ENCODE results near the gene SNRNP25. TPM values are rescaled to one million over a fixed set of nuclear protein-coding genes. Genes with fewer than 3 reads are reported as not detected.
"Not testable (repeated sequence)": the region's sequence is repeated elsewhere in the genome, so short reads cannot be mapped to it uniquely, and the experiment has no call there.

SNRNP25 gene
- 10 to 100 TPM; 18.8 to 24.9 (median 20.6) TPM for total RNA-seq
- long read RNA-seq, donor 1, transcript SNRNP25-205 (4 exons, 1,130 nt): minor isoform, 5 of 26 reads
- long read RNA-seq, donor 1, transcript SNRNP25-201 (5 exons, 1,905 nt): major isoform, 21 of 26 reads
- long read RNA-seq, donor 1, partial matches to known transcripts: 0 of 26 reads
- long read RNA-seq, donor 1, other reads (novel, unspliced or antisense): 0 of 26 reads
- long read RNA-seq, donor 2, transcript SNRNP25-201 (5 exons, 1,905 nt): major isoform, 29 of 32 reads
- long read RNA-seq, donor 2, partial matches to known transcripts: 0 of 32 reads
- long read RNA-seq, donor 2, other reads (novel, unspliced or antisense): 2 of 32 reads

GRCh38 chr16:53346-54236, at the start of gene SNRNP25, which contains the start of gene POLR3K:
TSS of gene SNRNP25 (plus strand) at chr16:53828. CDS start at chr16:54017, 189 bp downstream.
TSS of gene POLR3K (minus strand) at chr16:53608. CDS start at chr16:53586, 22 bp downstream.
- ATAC-seq: peak; percentile 97
- H3K9me3 ChIP-seq: no peaks in the 10 kb centered on the region
- peak; percentile 98 to 99 (median 99) for DNase-seq
- H3K4me3 ChIP-seq: peak within 1 kb of the TSS; percentile 75
- TF ChIP-seq, protein P1, sequence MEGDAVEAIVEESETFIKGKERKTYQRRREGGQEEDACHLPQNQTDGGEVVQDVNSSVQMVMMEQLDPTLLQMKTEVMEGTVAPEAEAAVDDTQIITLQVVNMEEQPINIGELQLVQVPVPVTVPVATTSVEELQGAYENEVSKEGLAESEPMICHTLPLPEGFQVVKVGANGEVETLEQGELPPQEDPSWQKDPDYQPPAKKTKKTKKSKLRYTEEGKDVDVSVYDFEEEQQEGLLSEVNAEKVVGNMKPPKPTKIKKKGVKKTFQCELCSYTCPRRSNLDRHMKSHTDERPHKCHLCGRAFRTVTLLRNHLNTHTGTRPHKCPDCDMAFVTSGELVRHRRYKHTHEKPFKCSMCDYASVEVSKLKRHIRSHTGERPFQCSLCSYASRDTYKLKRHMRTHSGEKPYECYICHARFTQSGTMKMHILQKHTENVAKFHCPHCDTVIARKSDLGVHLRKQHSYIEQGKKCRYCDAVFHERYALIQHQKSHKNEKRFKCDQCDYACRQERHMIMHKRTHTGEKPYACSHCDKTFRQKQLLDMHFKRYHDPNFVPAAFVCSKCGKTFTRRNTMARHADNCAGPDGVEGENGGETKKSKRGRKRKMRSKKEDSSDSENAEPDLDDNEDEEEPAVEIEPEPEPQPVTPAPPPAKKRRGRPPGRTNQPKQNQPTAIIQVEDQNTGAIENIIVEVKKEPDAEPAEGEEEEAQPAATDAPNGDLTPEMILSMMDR (IDR thresholded peaks at IDR 0.05): no peak
- no peaks in the 10 kb centered on the region for H3K36me3 ChIP-seq (ENCODE audit: low read depth)
- H3K4me1 ChIP-seq (ENCODE audit: low read depth): peaks cover 10% of the 10 kb centered on the region
- intact Hi-C loops (cut with DNase I, micrococcal nuclease): no loop called here

DNA sequence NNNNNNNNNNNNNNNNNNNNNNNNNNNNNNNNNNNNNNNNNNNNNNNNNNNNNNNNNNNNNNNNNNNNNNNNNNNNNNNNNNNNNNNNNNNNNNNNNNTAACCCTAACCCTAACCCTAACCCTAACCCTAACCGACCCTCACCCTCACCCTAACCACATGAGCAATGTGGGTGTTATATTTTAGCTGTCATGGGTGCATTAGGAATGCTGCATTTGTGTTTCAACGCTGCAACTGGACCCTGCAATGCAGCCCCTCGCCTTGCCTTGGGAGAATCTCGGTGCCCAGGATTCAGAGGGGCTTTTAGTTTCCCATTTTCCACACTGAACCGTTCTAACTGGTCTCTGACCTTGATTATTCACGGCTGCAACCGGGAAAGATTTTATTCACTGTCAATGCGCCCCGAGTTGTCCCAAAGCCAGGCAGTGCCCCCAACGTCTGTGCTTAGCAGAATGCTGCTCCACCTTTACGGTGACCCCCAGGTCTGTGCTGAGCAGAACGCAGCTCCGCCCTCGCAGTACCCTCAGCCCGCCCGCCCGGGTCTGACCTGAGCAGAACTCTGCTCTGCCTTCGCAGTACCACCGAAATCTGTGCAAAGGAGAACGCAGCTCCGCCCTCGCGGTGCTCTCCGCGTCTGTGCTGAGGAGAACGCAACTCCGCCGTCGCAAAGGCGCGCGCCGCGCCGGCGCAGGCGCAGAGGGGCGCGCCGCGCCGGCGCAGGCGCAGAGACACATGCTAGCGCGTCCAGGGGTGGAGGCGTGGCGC, 43.5 kb upstream of the SNRNP25 start:
- DNase-seq (peak in 2 of 3 donors; percentile 42 to 58), ATAC-seq (peak; percentile 80)
- TF ChIP-seq, protein P1 (IDR thresholded peaks at IDR 0.05): no peak
- H3K4me1 ChIP-seq (ENCODE audit: low read depth): no peaks in the 10 kb centered on the region
- no peak overlapping the region for H3K4me3 ChIP-seq
- no peaks in the 10 kb centered on the region for H3K9me3 ChIP-seq
- intact Hi-C loops (cut with DNase I, micrococcal nuclease): no loop called here
- H3K36me3 ChIP-seq (ENCODE audit: low read depth): no peaks in the 10 kb centered on the region

DNA sequence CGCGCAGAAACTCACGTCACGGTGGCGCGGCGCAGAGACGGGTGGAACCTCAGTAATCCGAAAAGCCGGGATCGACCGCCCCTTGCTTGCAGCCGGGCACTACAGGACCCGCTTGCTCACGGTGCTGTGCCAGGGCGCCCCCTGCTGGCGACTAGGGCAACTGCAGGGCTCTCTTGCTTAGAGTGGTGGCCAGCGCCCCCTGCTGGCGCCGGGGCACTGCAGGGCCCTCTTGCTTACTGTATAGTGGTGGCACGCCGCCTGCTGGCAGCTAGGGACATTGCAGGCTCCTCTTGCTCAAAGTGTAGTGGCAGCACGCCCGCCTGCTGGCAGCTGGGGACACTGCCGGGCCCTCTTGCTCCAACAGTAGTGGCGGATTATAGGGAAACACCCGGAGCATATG, 42.9 kb upstream of the SNRNP25 start:
- peak; percentile 95 to 99 (median 97) for DNase-seq
- H3K4me1 ChIP-seq (ENCODE audit: low read depth); H3K4me3 ChIP-seq; H3K9me3 ChIP-seq; intact Hi-C loops (cut with DNase I, micrococcal nuclease); H3K36me3 ChIP-seq (ENCODE audit: low read depth): not testable (repeated sequence)
- peak; percentile 33 for ATAC-seq
- TF ChIP-seq, protein P1 (IDR thresholded peaks at IDR 0.05): peak; percentile 44

- H3K36me3 ChIP-seq (ENCODE audit: low read depth); H3K9me3 ChIP-seq; intact Hi-C loops (cut with DNase I, micrococcal nuclease); H3K4me3 ChIP-seq; H3K4me1 ChIP-seq (ENCODE audit: low read depth); ATAC-seq: not testable (repeated sequence)
- peak in 1 of 3 donors; percentile 28 for DNase-seq
These were observed 36.4 kb upstream of the SNRNP25 start for GRCh38 chr16:17062-17765.

DNA sequence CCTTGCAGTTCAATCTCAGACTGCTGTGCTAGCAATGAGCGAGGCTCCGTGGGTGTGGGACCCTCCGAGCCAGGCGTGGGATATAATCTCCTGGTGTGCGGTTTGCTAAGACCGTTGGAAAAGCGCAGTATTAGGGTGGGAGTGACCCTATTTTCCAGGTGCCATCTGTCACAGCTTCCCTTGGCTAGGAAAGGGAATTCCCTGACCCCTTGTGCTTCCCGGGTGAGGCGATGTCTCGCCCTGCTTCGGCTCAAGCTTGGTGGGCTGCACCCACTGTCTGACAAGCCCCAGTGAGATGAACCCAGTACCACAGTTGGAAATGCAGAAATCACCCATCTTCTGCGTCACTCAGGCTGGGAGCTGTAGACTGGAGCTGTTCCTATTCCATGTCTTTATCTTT, 32.7 kb upstream of the SNRNP25 start:
- DNase-seq: peak in 1 of 3 donors; percentile 42
- ATAC-seq; H3K36me3 ChIP-seq (ENCODE audit: low read depth); intact Hi-C loops (cut with DNase I, micrococcal nuclease); H3K4me1 ChIP-seq (ENCODE audit: low read depth); H3K9me3 ChIP-seq; H3K4me3 ChIP-seq: not testable (repeated sequence)

GRCh38 chr16:24151-24550, 29.5 kb upstream of the SNRNP25 start:
- DNase-seq: peak in 1 of 3 donors; percentile 39
- H3K4me3 ChIP-seq; H3K9me3 ChIP-seq; H3K4me1 ChIP-seq (ENCODE audit: low read depth); ATAC-seq; H3K36me3 ChIP-seq (ENCODE audit: low read depth); intact Hi-C loops (cut with DNase I, micrococcal nuclease): not testable (repeated sequence)

GRCh38 chr16:25926-26348, 27.7 kb upstream of the SNRNP25 start:
- H3K9me3 ChIP-seq; H3K36me3 ChIP-seq (ENCODE audit: low read depth); H3K4me3 ChIP-seq; H3K4me1 ChIP-seq (ENCODE audit: low read depth); DNase-seq; intact Hi-C loops (cut with DNase I, micrococcal nuclease): not testable (repeated sequence)
- ATAC-seq: peak; percentile 41

GRCh38 chr16:30627-31026, 23.0 kb upstream of the SNRNP25 start:
- intact Hi-C loops (cut with DNase I, micrococcal nuclease); H3K4me3 ChIP-seq; H3K9me3 ChIP-seq; DNase-seq; H3K36me3 ChIP-seq (ENCODE audit: low read depth); ATAC-seq; H3K4me1 ChIP-seq (ENCODE audit: low read depth): not testable (repeated sequence)

- ATAC-seq; intact Hi-C loops (cut with DNase I, micrococcal nuclease); H3K9me3 ChIP-seq; H3K4me3 ChIP-seq; DNase-seq; H3K36me3 ChIP-seq (ENCODE audit: low read depth); H3K4me1 ChIP-seq (ENCODE audit: low read depth): not testable (repeated sequence)
These were observed 20.3 kb upstream of the SNRNP25 start for GRCh38 chr16:33154-33876.
